H1 (cell line): ENCODE results near the gene LTBP1. TPM values are rescaled to one million over a fixed set of nuclear protein-coding genes. Genes with fewer than 3 reads are reported as not detected.

Experiments used
- CTCF ChIA-PET: fragments of 300-600 bp; sonication (Branson Sonifier 250); formaldehyde crosslinking; loops from one replicate; lab custom pipeline; 2021; ENCODE audit not compliant: partially characterized antibody; lab: Charles Lee
- POLR2A ChIA-PET: fragments of 300-600 bp; sonication (Branson Sonifier 250); formaldehyde crosslinking; loops from one replicate; lab custom pipeline; 2021; ENCODE audit warnings: inconsistent platforms; ENCODE audit not compliant: partially characterized antibody; lab: Charles Lee
- DNase-seq, 2 experiments: peaks; one replicate each; pipeline versions ENCODE4 v3.0.0 to v3.0.0-alpha.2; 2010 to 2022; ENCODE audit warnings: low spot score in 2 of 2, low read depth in 1 of 2, mixed read lengths in 1 of 2
- FAIRE-seq: peaks from 2 replicates; lab custom pipeline; 2011; peaks lifted over from hg19 to GRCh38; lab: Jason Lieb, UNC
- H2AFZ ChIP-seq: 2 replicates; pipeline ENCODE4 v1.8.1; 2012; ENCODE audit warnings: low read length, inconsistent platforms
- H2AK5ac ChIP-seq: 2 replicates; pipeline ENCODE4 v1.6.1; 2013; ENCODE audit warnings: low read depth, low read length
- H2BK120ac ChIP-seq: replicated peaks from 2 replicates; pipeline ENCODE3; 2013; ENCODE audit warnings: low read depth, low read length, inconsistent platforms
- H2BK12ac ChIP-seq: 2 replicates; pipeline ENCODE4 v1.6.1; 2013; ENCODE audit warnings: low read depth, low read length
- H2BK15ac ChIP-seq: 2 replicates; pipeline ENCODE4 v1.6.1; 2013; ENCODE audit warnings: low read length
- H2BK20ac ChIP-seq: 2 replicates; pipeline ENCODE4 v1.6.1; 2013; ENCODE audit warnings: low read length
- H2BK5ac ChIP-seq: 2 replicates; pipeline ENCODE4 v1.6.1; 2013; ENCODE audit warnings: low read depth, low read length
- H3K14ac ChIP-seq: 2 replicates; pipeline ENCODE4 v1.6.1; 2013; ENCODE audit warnings: inconsistent platforms; ENCODE audit not compliant: insufficient read length
- H3K18ac ChIP-seq: 2 replicates; pipeline ENCODE4 v1.6.1; 2013; ENCODE audit warnings: low read length; ENCODE audit errors: extremely low read depth
- H3K23ac ChIP-seq: 2 replicates; pipeline ENCODE4 v1.6.1; 2013; ENCODE audit warnings: inconsistent platforms; ENCODE audit not compliant: insufficient read length
- H3K23me2 ChIP-seq: 2 replicates; pipeline ENCODE4 v1.6.1; 2013; ENCODE audit warnings: low read depth, low read length
- H3K27ac ChIP-seq: 2 replicates; pipeline ENCODE4 v1.6.1; 2011; ENCODE audit warnings: low read depth, low read length, inconsistent platforms
- H3K27me3 ChIP-seq, 4 experiments: replicated peaks in 1 of 4; 1 replicate in 1 of 4; 2 replicates in 3 of 4; pipeline versions ENCODE4 v1.6.1 to v1.8.1; 2011 to 2013; ENCODE audit warnings: low read length in 3 of 4, mild to moderate bottlenecking in 3 of 4, inconsistent platforms in 2 of 4, mixed read lengths in 2 of 4, moderate library complexity in 1 of 4; ENCODE audit not compliant: control insufficient read depth in 3 of 4, insufficient read depth in 3 of 4; ENCODE audit errors: extremely low read depth in 1 of 4
- H3K36me3 ChIP-seq, 4 experiments: 2 replicates each; pipeline versions ENCODE4 v1.6.1 to v1.8.1; 2011 to 2013; ENCODE audit warnings: mild to moderate bottlenecking in 4 of 4, low read length in 3 of 4, moderate library complexity in 2 of 4, control low read depth in 1 of 4, inconsistent platforms in 1 of 4; ENCODE audit not compliant: insufficient read depth in 4 of 4, control insufficient read depth in 2 of 4
- H3K4ac ChIP-seq: replicated peaks from 2 replicates; pipeline ENCODE3; 2013; ENCODE audit warnings: low read length, low read depth, mixed read lengths, inconsistent platforms; ENCODE audit not compliant: insufficient read length
- H3K4me1 ChIP-seq, 4 experiments: replicated peaks in 1 of 4; 1 replicate in 1 of 4; 2 replicates in 3 of 4; pipeline versions ENCODE4 v1.6.1 to v1.8.1; 2011 to 2013; ENCODE audit warnings: low read length in 3 of 4, inconsistent platforms in 2 of 4, mixed read lengths in 1 of 4; ENCODE audit not compliant: insufficient read depth in 4 of 4, control insufficient read depth in 3 of 4
- H3K4me2 ChIP-seq, 2 experiments: 2 replicates each; pipeline versions ENCODE4 v1.6.1 to v1.8.1; 2011 to 2013; ENCODE audit warnings: low read depth in 2 of 2, low read length in 2 of 2, control low read depth in 1 of 2, inconsistent platforms in 1 of 2, mild to moderate bottlenecking in 1 of 2; ENCODE audit not compliant: insufficient read depth in 1 of 2
- H3K4me3 ChIP-seq, 4 experiments: fragments of 200-600, 300-600 bp in 1 of 4; sonication (generic), shearing (Covaris generic), sonication (Bioruptor Twin) in 1 of 4; 2 replicates each; pipeline versions ENCODE4 v1.5.1 to v1.8.1; 2011 to 2016; ENCODE audit warnings: low read length in 4 of 4, low read depth in 3 of 4, control low read depth in 2 of 4, inconsistent platforms in 2 of 4, mild to moderate bottlenecking in 2 of 4, mixed read lengths in 1 of 4, moderate library complexity in 1 of 4; ENCODE audit not compliant: insufficient read depth in 2 of 4; ENCODE audit errors: extremely low read depth in 1 of 4
- H3K56ac ChIP-seq: replicated peaks from 2 replicates; pipeline ENCODE3; 2013; ENCODE audit warnings: low read depth, mild to moderate bottlenecking, mixed read lengths, low read length, inconsistent platforms; ENCODE audit not compliant: insufficient read length
- H3K79me1 ChIP-seq: 2 replicates; pipeline ENCODE4 v1.6.1; 2013; ENCODE audit warnings: low read depth, low read length, control low read depth
- H3K79me2 ChIP-seq, 2 experiments: 2 replicates each; pipeline versions ENCODE4 v1.6.1 to v1.8.1; 2012 to 2013; ENCODE audit warnings: low read length in 2 of 2, mild to moderate bottlenecking in 2 of 2, inconsistent platforms in 1 of 2; ENCODE audit not compliant: insufficient read depth in 2 of 2, control insufficient read depth in 1 of 2
- H3K9ac ChIP-seq, 4 experiments: replicated peaks in 1 of 4; 1 replicate in 1 of 4; 2 replicates in 3 of 4; pipeline versions ENCODE4 v1.6.1 to v1.8.1; 2011 to 2013; ENCODE audit warnings: low read depth in 3 of 4, low read length in 3 of 4, control low read depth in 2 of 4, mild to moderate bottlenecking in 2 of 4, moderate library complexity in 2 of 4, inconsistent platforms in 1 of 4; ENCODE audit errors: extremely low read depth in 1 of 4
- H3K9me3 ChIP-seq, 2 experiments: 2 replicates each; pipeline versions ENCODE4 v1.6.1 to v1.8.1; 2012 to 2013; ENCODE audit warnings: mild to moderate bottlenecking in 2 of 2, moderate library complexity in 2 of 2, control low read depth in 1 of 2, inconsistent platforms in 1 of 2, low read depth in 1 of 2, low read length in 1 of 2, mixed read lengths in 1 of 2; ENCODE audit not compliant: insufficient read depth in 2 of 2
- H4K20me1 ChIP-seq, 2 experiments: replicated peaks in 1 of 2; 2 replicates each; pipeline versions ENCODE3 to v1.8.1; 2011 to 2013; ENCODE audit warnings: inconsistent platforms in 2 of 2, low read length in 2 of 2, mild to moderate bottlenecking in 1 of 2; ENCODE audit not compliant: insufficient read depth in 2 of 2, control insufficient read depth in 1 of 2
- H4K5ac ChIP-seq: 2 replicates; pipeline ENCODE4 v1.6.1; 2013; ENCODE audit warnings: low read length, low read depth, mixed read lengths, inconsistent platforms; ENCODE audit not compliant: insufficient read length
- H4K8ac ChIP-seq: 2 replicates; pipeline ENCODE4 v1.8.0; 2013; ENCODE audit warnings: mild to moderate bottlenecking, moderate library complexity, low read length, inconsistent platforms; ENCODE audit not compliant: insufficient read depth; ENCODE audit errors: extremely low read depth
- H4K91ac ChIP-seq: replicated peaks from 2 replicates; pipeline ENCODE3; 2013; ENCODE audit warnings: low read length, mixed read lengths, inconsistent platforms; ENCODE audit not compliant: insufficient read length
- CBX5 ChIP-seq: fragments of 300-800, 300-1000 bp; sonication (generic); IDR thresholded peaks from 2 replicates; pipeline ENCODE4 v1.7.1; 2016; ENCODE audit warnings: antibody characterized with exemption, low read length, low read depth
- E2F6 ChIP-seq: IDR thresholded peaks from 2 replicates; pipeline ENCODE4 v1.6.1; 2012; ENCODE audit warnings: inconsistent platforms
- EP300 ChIP-seq, 2 experiments: IDR thresholded peaks; 1 replicate in 1 of 2; 2 replicates in 1 of 2; pipeline ENCODE4 v1.6.1; 2011 to 2012; ENCODE audit warnings: low read depth in 2 of 2, low read length in 2 of 2, mild to moderate bottlenecking in 2 of 2, borderline replicate concordance in 1 of 2, inconsistent platforms in 1 of 2, moderate library complexity in 1 of 2
- EZH2 ChIP-seq: fragments of 200-600 bp; sonication (generic); IDR thresholded peaks from 2 replicates; pipeline ENCODE4 v1.7.1; 2012; ENCODE audit warnings: low read depth, mild to moderate bottlenecking, moderate library complexity, low read length, inconsistent platforms; ENCODE audit not compliant: severe bottlenecking
- FOSL1 ChIP-seq: IDR thresholded peaks from 2 replicates; pipeline ENCODE4 v1.6.1; 2011; ENCODE audit warnings: mild to moderate bottlenecking, low read depth, low read length, moderate library complexity; ENCODE audit not compliant: insufficient read depth
- KDM4A ChIP-seq: IDR thresholded peaks from one replicate; pipeline ENCODE4 v1.7.1; 2012; ENCODE audit warnings: low read depth, mild to moderate bottlenecking, moderate library complexity, low read length, inconsistent platforms; ENCODE audit not compliant: severe bottlenecking
- PHF8 ChIP-seq: fragments of 200-600 bp; sonication (generic); conservative IDR thresholded peaks from 2 replicates; pipeline ENCODE4 v1.7.1; 2012; ENCODE audit warnings: low read depth, mild to moderate bottlenecking, inconsistent platforms, low read length, moderate library complexity
- RAD21 ChIP-seq, 2 experiments: IDR thresholded peaks in 1 of 2; conservative IDR thresholded peaks in 1 of 2; 2 replicates each; pipeline ENCODE4 v1.6.1; 2011; ENCODE audit warnings: low read depth in 2 of 2, low read length in 2 of 2, improper control_type of control experiment in 1 of 2, inconsistent platforms in 1 of 2, mild to moderate bottlenecking in 1 of 2, moderate library complexity in 1 of 2
- RBBP5 ChIP-seq: IDR thresholded peaks from 2 replicates; pipeline ENCODE4 v1.7.1; 2012; ENCODE audit warnings: low read depth, mild to moderate bottlenecking, inconsistent platforms, low read length, moderate library complexity, borderline replicate concordance
- SP4 ChIP-seq: IDR thresholded peaks from 2 replicates; pipeline ENCODE4 v1.6.1; 2012; ENCODE audit warnings: low read length, inconsistent platforms
- SUZ12 ChIP-seq: fragments of 200-600 bp; sonication (generic); IDR thresholded peaks from 2 replicates; pipeline ENCODE4 v1.6.1; 2012; ENCODE audit warnings: mild to moderate bottlenecking, inconsistent platforms, low read length, moderate library complexity, mixed read lengths
- ZNF274 ChIP-seq: IDR thresholded peaks from 2 replicates; pipeline ENCODE4 v1.7.0; 2012; ENCODE audit warnings: low read length, borderline replicate concordance; ENCODE audit errors: extremely low read depth
- WGBS, 2 experiments: shearing (Covaris generic) in 1 of 2; methylation state at CpG; one replicate each; pipeline versions ENCODE4 v1.1.6 to v1.1.7; 2013 to 2015; ENCODE audit warnings: low lambda C conversion rate in 2 of 2, mixed read lengths in 2 of 2, inconsistent platforms in 1 of 2, low coverage in 1 of 2, missing lambda C conversion rate in 1 of 2; ENCODE audit not compliant: insufficient replicate concordance in 2 of 2, insufficient coverage in 1 of 2, insufficient read length in 1 of 2; ENCODE audit errors: extremely low coverage in 1 of 2, missing lambda C conversion rate in 1 of 2; 5-methylcytosine and 5-hydroxymethylcytosine counted together
- polyA plus RNA-seq, 7 experiments: library from polyadenylated mRNA; depleted of rRNA in 3 of 7; stranded (reverse) in 5 of 7; unstranded in 2 of 7; fragments of >200 nt in 5 of 7; fragments of 200-250 nt in 2 of 7; gene quantifications; 1 replicate in 5 of 7; 2 replicates in 1 of 7; 4 replicates in 1 of 7; pipeline versions ENCODE4 v1.2.1 to v1.2.3, GENCODE V29; 2011 to 2013; ENCODE audit warnings: missing spikeins in 2 of 7, mixed read lengths in 2 of 7
- total RNA-seq: library from RNA; stranded (reverse); fragmentation: NEBNext Ultra II Directional; extraction: Animal tissue kit (Norgen Biotek cat#: 25700); gene quantifications from 2 replicates; pipeline ENCODE4 v1.2.1, GENCODE V29; 2021

LTBP1 gene
- total and polyA plus RNA-seq, 2 of the 8 experiments (the other 6 are each of a cell fraction or from before 2014, with no cell fraction given), result 15.4 to 24.7 TPM

GRCh38 chr2:33091541-33092123 lies 144.9 kb downstream of the LTBP1 start:
- POLR2A ChIA-PET, result no interaction called here
- H2AFZ ChIP-seq, result no peak overlapping the region
- WGBS, 2 experiments, result 89% methylated on average over 5 of the region's 5 CpGs; no CpG with 5 or more reads in 1 of the 2 experiments
- H3K23ac ChIP-seq, result no peak overlapping the region
- H3K4me1 ChIP-seq, result no peaks in the 10 kb centered on the region
- no peak overlapping the region for H2BK120ac ChIP-seq
- no peaks in the 10 kb centered on the region for H3K9me3 ChIP-seq
- no peak overlapping the region for H2BK12ac ChIP-seq
- H2AK5ac ChIP-seq, result no peak overlapping the region
- no peak overlapping the region for H3K27ac ChIP-seq
- no peaks in the 10 kb centered on the region for H3K36me3 ChIP-seq
- H3K56ac ChIP-seq, result no peak overlapping the region
- H3K9ac ChIP-seq, result no peak overlapping the region
- no peaks in the 10 kb centered on the region for H3K27me3 ChIP-seq
- H4K91ac ChIP-seq, result no peak overlapping the region
- H3K18ac ChIP-seq, result no peak overlapping the region
- H3K4me3 ChIP-seq, result no peak overlapping the region
- no peak overlapping the region for H2BK20ac ChIP-seq
- DNase-seq, result no peak
- no peak overlapping the region for H3K4ac ChIP-seq
- H3K79me1 ChIP-seq, result no peaks in the 10 kb centered on the region
- CTCF ChIA-PET, result interaction anchor here (0.9 to 1.4 kb wide), 3 partner anchors 24 to 288 kb away, joined by 3 to 6 read pairs (median 3); no protein-coding TSS in a partner anchor
- no peak for FAIRE-seq
- no peak overlapping the region for H2BK15ac ChIP-seq
- H3K4me2 ChIP-seq, result no peak overlapping the region
- no peak overlapping the region for H4K8ac ChIP-seq
- no peak overlapping the region for H4K5ac ChIP-seq
- no peaks in the 10 kb centered on the region for H3K79me2 ChIP-seq
- no peak overlapping the region for H3K14ac ChIP-seq
- no peaks in the 10 kb centered on the region; the same call in 1 of the 2 replicates for H3K23me2 ChIP-seq
- H2BK5ac ChIP-seq, result no peak overlapping the region
- no peaks in the 10 kb centered on the region for H4K20me1 ChIP-seq
- TF ChIP-seq CBX5 (no peak), KDM4A (no peak), SP4 (no peak), SUZ12 (no peak), RBBP5 (no peak), PHF8 (no peak), RAD21 (IDR thresholded peaks at IDR 0.05 in 1 of 2, conservative IDR thresholded peaks at IDR 0.05 in 1 of 2; ENCODE audit: low read depth in 2 of 2, low read length in 2 of 2) (no peak), EP300 (IDR thresholded peaks at IDR 0.05; ENCODE audit: borderline replicate concordance in 1 of 2, low read depth in 2 of 2, low read length in 2 of 2) (no peak), ZNF274 (no peak), FOSL1 (no peak), E2F6 (no peak), EZH2 (no peak)
